Measurements from ENCODE around the gene TMEM182.
A peak's percentile ranks its signal among the peaks of the same experiment; 100 is the strongest.

Gene TMEM182

GRCh38 chr2:102788216-102788884 is 26.5 kb downstream of the TMEM182 start:
- no peak for DNase-seq (ENCODE audit: low read depth)
- H3K4me3 ChIP-seq (ENCODE audit: low read length), result no peak overlapping the region
- TF ChIP-seq, protein P1, sequence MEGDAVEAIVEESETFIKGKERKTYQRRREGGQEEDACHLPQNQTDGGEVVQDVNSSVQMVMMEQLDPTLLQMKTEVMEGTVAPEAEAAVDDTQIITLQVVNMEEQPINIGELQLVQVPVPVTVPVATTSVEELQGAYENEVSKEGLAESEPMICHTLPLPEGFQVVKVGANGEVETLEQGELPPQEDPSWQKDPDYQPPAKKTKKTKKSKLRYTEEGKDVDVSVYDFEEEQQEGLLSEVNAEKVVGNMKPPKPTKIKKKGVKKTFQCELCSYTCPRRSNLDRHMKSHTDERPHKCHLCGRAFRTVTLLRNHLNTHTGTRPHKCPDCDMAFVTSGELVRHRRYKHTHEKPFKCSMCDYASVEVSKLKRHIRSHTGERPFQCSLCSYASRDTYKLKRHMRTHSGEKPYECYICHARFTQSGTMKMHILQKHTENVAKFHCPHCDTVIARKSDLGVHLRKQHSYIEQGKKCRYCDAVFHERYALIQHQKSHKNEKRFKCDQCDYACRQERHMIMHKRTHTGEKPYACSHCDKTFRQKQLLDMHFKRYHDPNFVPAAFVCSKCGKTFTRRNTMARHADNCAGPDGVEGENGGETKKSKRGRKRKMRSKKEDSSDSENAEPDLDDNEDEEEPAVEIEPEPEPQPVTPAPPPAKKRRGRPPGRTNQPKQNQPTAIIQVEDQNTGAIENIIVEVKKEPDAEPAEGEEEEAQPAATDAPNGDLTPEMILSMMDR (IDR thresholded peaks at IDR 0.05; ENCODE audit: insufficient read depth, low read depth, low read length, missing control alignments), result no peak

DNA sequence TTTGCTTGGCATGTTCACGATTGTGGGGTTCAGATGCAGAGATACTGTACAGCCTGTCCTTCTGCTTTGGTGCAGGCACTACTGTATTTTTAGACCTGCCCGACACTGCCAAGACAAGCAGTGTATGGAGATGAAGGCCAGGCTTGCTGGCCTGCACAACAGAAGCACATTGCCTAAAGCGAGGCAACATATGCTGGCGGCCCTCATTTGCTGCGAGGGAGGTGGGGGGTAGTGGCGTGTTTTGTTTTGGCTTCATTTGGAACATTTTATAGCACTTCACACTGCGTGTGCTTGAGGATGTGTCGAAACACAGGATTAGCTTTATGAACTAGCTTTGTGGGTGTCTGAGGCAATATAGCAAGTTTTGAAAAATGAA is 27.0 kb downstream of the TMEM182 start:
- TF ChIP-seq, protein P1 (IDR thresholded peaks at IDR 0.05; ENCODE audit: insufficient read depth, low read depth, low read length, missing control alignments), result no peak
- no peak overlapping the region for H3K4me3 ChIP-seq (ENCODE audit: low read length)
- no peak for DNase-seq (ENCODE audit: low read depth)

DNA sequence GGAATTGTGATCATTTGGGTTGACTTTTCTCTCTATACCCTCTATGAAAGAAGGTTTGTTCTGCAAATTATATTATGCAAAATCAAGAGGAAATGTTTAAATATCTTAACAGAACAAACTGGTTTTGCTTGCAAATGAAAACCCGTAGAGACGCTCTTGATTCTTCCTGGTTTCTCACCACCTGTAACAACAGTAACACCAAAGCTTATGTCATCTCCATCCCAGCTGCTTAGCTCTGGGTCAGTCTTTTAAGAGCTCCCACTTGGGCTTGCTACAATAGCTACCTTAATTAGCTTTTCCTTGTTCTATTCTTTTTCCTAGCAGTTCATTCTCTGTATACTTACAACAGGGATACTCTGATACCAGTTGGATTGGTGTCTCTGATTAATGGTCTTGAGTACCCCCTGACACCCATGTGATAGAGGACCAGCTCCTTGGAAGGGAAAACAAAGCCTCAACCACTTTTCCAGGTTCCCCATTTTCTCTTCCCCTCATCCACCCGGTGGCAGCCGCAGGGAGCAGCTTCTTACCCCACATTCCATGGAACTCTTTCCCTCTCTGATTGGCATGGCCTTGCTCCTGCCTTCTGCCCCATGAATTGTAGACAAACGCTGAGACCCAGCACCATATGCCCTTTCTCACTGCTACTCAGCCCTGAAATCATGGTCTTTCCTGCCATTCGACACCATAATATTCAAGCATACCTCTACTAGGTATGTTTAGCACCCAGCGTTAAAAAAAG is 27.7 kb downstream of the TMEM182 start:
- peak; percentile 41 for DNase-seq (ENCODE audit: low read depth)
- TF ChIP-seq, protein P1 (IDR thresholded peaks at IDR 0.05; ENCODE audit: insufficient read depth, low read depth, low read length, missing control alignments), result no peak
- no peak overlapping the region for H3K4me3 ChIP-seq (ENCODE audit: low read length)

DNA sequence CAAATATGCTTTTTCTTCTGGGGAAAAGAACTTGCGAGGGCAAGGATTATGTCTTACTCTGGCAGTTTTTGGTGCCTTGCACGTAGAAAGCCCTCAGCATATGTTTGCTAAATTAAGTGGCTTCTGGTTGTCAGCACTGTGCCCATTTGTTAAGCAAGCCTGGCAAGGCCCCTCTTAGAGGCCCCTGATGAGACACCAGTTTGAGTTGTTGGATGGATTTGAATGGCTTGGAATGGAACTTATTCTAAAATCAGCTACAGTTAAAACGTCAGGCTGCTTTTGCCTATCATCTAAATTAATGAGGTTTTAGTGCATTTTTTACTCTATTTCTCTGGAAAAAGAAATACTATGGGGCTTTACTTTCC is 28.2 kb downstream of the TMEM182 start:
- no peak overlapping the region for H3K4me3 ChIP-seq (ENCODE audit: low read length)
- no peak for DNase-seq (ENCODE audit: low read depth)
- TF ChIP-seq, protein P1 (IDR thresholded peaks at IDR 0.05; ENCODE audit: insufficient read depth, low read depth, low read length, missing control alignments), result no peak

DNA sequence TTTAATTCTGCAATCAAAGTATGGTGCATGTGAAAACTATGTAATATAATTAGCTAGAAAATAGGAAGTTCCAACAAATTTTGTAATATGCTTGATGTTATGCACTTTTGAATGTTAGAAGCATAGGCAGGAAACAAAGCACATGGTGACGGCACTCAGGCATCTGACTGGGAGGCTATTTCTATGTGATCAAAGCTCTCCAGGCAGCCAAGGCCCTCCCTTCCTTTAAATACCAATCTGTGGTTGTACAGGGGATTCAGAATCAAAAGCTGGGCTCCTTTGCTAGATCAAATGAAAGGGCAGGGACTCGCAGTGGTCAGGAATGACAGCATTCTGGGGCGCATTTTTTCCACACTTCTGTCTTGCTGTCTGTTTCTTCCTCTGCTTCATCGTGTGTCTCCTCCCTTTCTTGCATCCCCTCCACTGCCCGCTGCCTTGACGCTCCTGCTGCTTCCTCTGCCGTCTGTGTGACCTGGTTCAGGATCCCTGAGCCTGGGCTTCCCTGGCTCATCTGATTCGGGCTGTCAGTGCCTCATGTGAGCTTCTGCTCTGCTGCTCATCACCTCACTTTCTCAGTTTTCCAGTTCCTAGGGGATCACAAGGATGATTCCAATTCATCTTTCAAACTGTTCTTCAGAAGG is 30.9 kb downstream of the TMEM182 start:
- TF ChIP-seq, protein P1 (IDR thresholded peaks at IDR 0.05; ENCODE audit: insufficient read depth, low read depth, low read length, missing control alignments), result no peak
- no peak for DNase-seq (ENCODE audit: low read depth)
- no peak overlapping the region for H3K4me3 ChIP-seq (ENCODE audit: low read length)

GRCh38 chr2:102795641-102796040 is 33.8 kb downstream of the TMEM182 start:
- H3K4me3 ChIP-seq (ENCODE audit: low read length), result no peak overlapping the region
- TF ChIP-seq, protein P1 (IDR thresholded peaks at IDR 0.05; ENCODE audit: insufficient read depth, low read depth, low read length, missing control alignments), result no peak
- no peak for DNase-seq (ENCODE audit: low read depth)

Data from epithelial cell of esophagus (primary cell).